GM23338 (cell line): ENCODE measurements around the gene DNAAF8. TPM values are rescaled to one million over a fixed set of nuclear protein-coding genes. Genes with fewer than 3 reads are reported as not detected.
A peak's percentile ranks its signal among the peaks of the same experiment; 100 is the strongest.

Experiments
- ATAC-seq: fragments of 200-7000 bp; cut with Tn5 transposase; 3 replicates; pipeline ENCODE4 v1.9.1; 2020
- DNase-seq: peaks from one replicate; pipeline ENCODE4 v3.0.0-alpha.2; 2015; ENCODE audit warnings: low spot score
- H2AFZ ChIP-seq: fragments of 200-600 bp; sonication (generic); 2 replicates; pipeline ENCODE4 v1.8.0; 2016; ENCODE audit warnings: antibody characterized with exemption, mild to moderate bottlenecking, moderate library complexity
- H3F3A ChIP-seq: fragments of 200-600 bp; sonication (generic); replicated peaks from 2 replicates; pipeline ENCODE4 v1.8.0; 2017; ENCODE audit warnings: antibody characterized with exemption, mixed run types, low read depth
- H3K27ac ChIP-seq: fragments of 200-600 bp; sonication (generic); 2 replicates; pipeline ENCODE4 v1.6.1; 2016; ENCODE audit warnings: low read depth
- H3K27me3 ChIP-seq: fragments of 200-600 bp; sonication (generic); 2 replicates; pipeline ENCODE4 v1.8.0; 2016; ENCODE audit warnings: mild to moderate bottlenecking, mixed run types, moderate library complexity; ENCODE audit not compliant: insufficient read depth
- H3K36me3 ChIP-seq: fragments of 200-600 bp; sonication (generic); 2 replicates; pipeline ENCODE4 v1.8.0; 2016; ENCODE audit warnings: mild to moderate bottlenecking; ENCODE audit not compliant: insufficient read depth
- H3K4me1 ChIP-seq: fragments of 200-600 bp; sonication (generic); 2 replicates; pipeline ENCODE4 v1.8.0; 2016; ENCODE audit warnings: mild to moderate bottlenecking, moderate library complexity; ENCODE audit not compliant: insufficient read depth
- H3K4me2 ChIP-seq: fragments of 200-600 bp; sonication (generic); 2 replicates; pipeline ENCODE4 v1.7.1; 2017; ENCODE audit warnings: mixed run types
- H3K4me3 ChIP-seq: fragments of 200-600 bp; sonication (generic); 2 replicates; pipeline ENCODE4 v1.6.1; 2016; ENCODE audit warnings: mixed run types
- H3K79me2 ChIP-seq: fragments of 200-600 bp; sonication (generic); replicated peaks from 2 replicates; pipeline ENCODE4 v1.8.0; 2017; ENCODE audit warnings: mild to moderate bottlenecking; ENCODE audit not compliant: insufficient read depth
- H3K9me2 ChIP-seq: fragments of 200-600 bp; sonication (generic); 2 replicates; pipeline ENCODE4 v1.8.0; 2017; ENCODE audit not compliant: insufficient read depth
- H4K20me1 ChIP-seq: fragments of 200-600 bp; sonication (generic); replicated peaks from 2 replicates; pipeline ENCODE4 v1.8.0; 2017; ENCODE audit warnings: mild to moderate bottlenecking; ENCODE audit not compliant: insufficient read depth
- H3K27ac Mint-ChIP-seq: 2 replicates; pipeline ENCODE4 v1.8.0; 2020; ENCODE audit warnings: inconsistent platforms, mild to moderate bottlenecking, moderate library complexity, mixed read lengths
- H3K27me3 Mint-ChIP-seq: 3 replicates; pipeline ENCODE4 v1.8.0; 2022; ENCODE audit warnings: low read depth, mild to moderate bottlenecking, moderate library complexity, mixed read lengths, inconsistent platforms; ENCODE audit not compliant: insufficient read depth, poor library complexity
- H3K36me3 Mint-ChIP-seq: 3 replicates; pipeline ENCODE4 v1.8.0; 2021; ENCODE audit warnings: low read depth, mild to moderate bottlenecking, inconsistent platforms, moderate library complexity, mixed read lengths
- H3K4me1 Mint-ChIP-seq: 3 replicates; pipeline ENCODE4 v1.8.0; 2020; ENCODE audit warnings: mild to moderate bottlenecking, inconsistent platforms, mixed read lengths
- H3K4me3 Mint-ChIP-seq: 3 replicates; pipeline ENCODE4 v1.8.0; 2021; ENCODE audit warnings: moderate library complexity, mild to moderate bottlenecking, inconsistent platforms, mixed read lengths
- H3K9me3 Mint-ChIP-seq: 3 replicates; pipeline ENCODE4 v1.8.0; 2020; ENCODE audit warnings: moderate library complexity, mild to moderate bottlenecking, inconsistent platforms, mixed read lengths
- CREB1 ChIP-seq: fragments of 250-450 bp; sonication (Bioruptor Pico); IDR thresholded peaks from 2 replicates; pipeline ENCODE4 v1.5.0; 2020; ENCODE audit warnings: low read depth, mild to moderate bottlenecking, moderate library complexity
- ETS1 ChIP-seq: IDR thresholded peaks from 2 replicates; pipeline ENCODE4 v1.6.1; 2016; ENCODE audit warnings: antibody characterized with exemption
- EZH2 ChIP-seq: fragments of 200-600 bp; sonication (generic); IDR thresholded peaks from one replicate; pipeline ENCODE4 v1.8.0; 2017; ENCODE audit warnings: antibody characterized with exemption, mild to moderate bottlenecking, low read depth; ENCODE audit not compliant: unreplicated experiment
- EZH2phosphoT487 ChIP-seq: fragments of 200-600 bp; sonication (generic); IDR thresholded peaks from one replicate; pipeline ENCODE4 v1.8.1; 2018; ENCODE audit warnings: antibody characterized with exemption; ENCODE audit not compliant: unreplicated experiment
- JUNB ChIP-seq: IDR thresholded peaks from one replicate; pipeline ENCODE4 v1.6.1; 2016; ENCODE audit warnings: antibody characterized with exemption; ENCODE audit not compliant: unreplicated experiment
- NANOG ChIP-seq: IDR thresholded peaks from 2 replicates; pipeline ENCODE4 v1.6.1; 2016; ENCODE audit warnings: antibody characterized with exemption, borderline replicate concordance
- POLR2AphosphoS5 ChIP-seq: IDR thresholded peaks from 2 replicates; pipeline ENCODE4 v1.6.1; 2016; ENCODE audit warnings: antibody characterized with exemption, low read depth
- REST ChIP-seq: IDR thresholded peaks from one replicate; pipeline ENCODE4 v1.6.1; 2018; ENCODE audit warnings: antibody characterized with exemption; ENCODE audit not compliant: unreplicated experiment
- STAT1 ChIP-seq: IDR thresholded peaks from one replicate; pipeline ENCODE4 v1.6.1; 2016; ENCODE audit warnings: antibody characterized with exemption; ENCODE audit not compliant: unreplicated experiment
- ZNF114 ChIP-seq: fragments of 250-450 bp; sonication (Bioruptor Pico); IDR thresholded peaks from 2 replicates; pipeline ENCODE4 v1.5.0; 2020; ENCODE audit warnings: mild to moderate bottlenecking, moderate library complexity
- ZNF331 ChIP-seq: fragments of 250-450 bp; sonication (Bioruptor Pico); IDR thresholded peaks from 2 replicates; pipeline ENCODE4 v1.5.0; 2020; ENCODE audit warnings: low read depth, mild to moderate bottlenecking, moderate library complexity
- polyA plus RNA-seq: library from polyadenylated mRNA; unstranded; fragments of >200 nt; fragmentation: Nextera tagmentation; extraction: Ambion mirVana; gene quantifications from 2 replicates; pipeline ENCODE4 v1.2.1, GENCODE V29; 2016
- total RNA-seq: library from RNA; depleted of rRNA; stranded (reverse); fragments of >200 nt; shearing (Covaris generic); gene quantifications from 2 replicates; pipeline ENCODE4 v1.2.3, GENCODE V29; 2014

DNAAF8 gene
- total and polyA plus RNA-seq, 2 experiments from 2014 or later = 0.34 to 1.3 TPM

DNA sequence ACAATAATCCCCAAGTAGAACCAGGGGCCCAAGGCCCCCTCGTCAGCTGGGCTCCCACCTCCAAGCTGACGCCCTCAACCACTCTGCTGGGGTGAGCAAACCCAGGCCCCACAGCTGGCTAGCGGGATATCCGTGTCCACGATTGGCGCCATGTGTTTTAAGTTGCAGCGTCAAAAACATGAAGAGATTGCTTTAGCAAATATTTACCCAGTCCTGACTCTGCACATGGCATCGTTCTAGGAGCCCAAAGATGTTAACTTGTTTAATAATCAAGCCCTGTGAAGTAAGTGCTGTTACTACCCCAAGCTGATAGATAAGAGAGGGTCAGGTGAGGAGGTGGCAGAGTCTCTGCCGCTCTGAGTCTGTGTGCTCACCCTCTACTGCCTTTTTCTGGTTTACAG lies 54.2 kb downstream of the DNAAF8 start (continued):
- TF ChIP-seq REST (no peak), NANOG (no peak), ZNF114 (CRISPR knock-in tag) (no peak), CREB1 (CRISPR knock-in tag) (no peak), POLR2AphosphoS5 (no peak), STAT1 (no peak), JUNB (no peak), EZH2phosphoT487 (no peak), ETS1 (no peak), EZH2 (no peak)

GRCh38 chr16:4788910-4789309 lies 54.6 kb downstream of the DNAAF8 start:
- Histone ChIP-seq H4K20me1 (no peaks in the 10 kb centered on the region), H3K79me2 (no peaks in the 10 kb centered on the region), H2AFZ (peak overlapping the region; percentile 87), H3K4me1 (peaks cover 12% of the 10 kb centered on the region; the same call in 1 of the 2 replicates), H3K27me3 (no peaks in the 10 kb centered on the region), H3K27ac (no peak overlapping the region), H3K4me2 (no peak overlapping the region), H3K9me2 (no peaks in the 10 kb centered on the region), H3K36me3 (no peaks in the 10 kb centered on the region), H3K4me3 (no peak overlapping the region), H3F3A (no peaks in the 10 kb centered on the region; the same call in 1 of the 2 replicates)
- Mint-ChIP-seq H3K4me3 (no peak overlapping the region), H3K4me1 (peaks cover 13% of the 10 kb centered on the region), H3K27ac (no peak overlapping the region), H3K27me3 (peaks cover 16% of the 10 kb centered on the region), H3K9me3 (peaks cover 2% of the 10 kb centered on the region; the same call in 2 of the 3 replicates), H3K36me3 (peaks cover 11% of the 10 kb centered on the region)
- no peak for ATAC-seq
- no peak for DNase-seq
- TF ChIP-seq JUNB (no peak), EZH2phosphoT487 (no peak), ZNF331 (CRISPR knock-in tag) (no peak), EZH2 (no peak), CREB1 (CRISPR knock-in tag) (no peak), REST (no peak), STAT1 (no peak), ETS1 (no peak), POLR2AphosphoS5 (no peak)
